NCI-H2196 treated with DMSO at 0.1 percent for 48 hours (cell line): Measurements from ENCODE around the gene S1PR2.
"Not testable (repeated sequence)": the region's sequence is repeated elsewhere in the genome, so short reads cannot be mapped to it uniquely, and the experiment has no call there.

Experiments
- DNase-seq: peaks from one replicate; lab custom pipeline; 2025; ENCODE audit not compliant: unreplicated experiment; lab: John Stamatoyannopoulos, UW

Gene S1PR2

DNA sequence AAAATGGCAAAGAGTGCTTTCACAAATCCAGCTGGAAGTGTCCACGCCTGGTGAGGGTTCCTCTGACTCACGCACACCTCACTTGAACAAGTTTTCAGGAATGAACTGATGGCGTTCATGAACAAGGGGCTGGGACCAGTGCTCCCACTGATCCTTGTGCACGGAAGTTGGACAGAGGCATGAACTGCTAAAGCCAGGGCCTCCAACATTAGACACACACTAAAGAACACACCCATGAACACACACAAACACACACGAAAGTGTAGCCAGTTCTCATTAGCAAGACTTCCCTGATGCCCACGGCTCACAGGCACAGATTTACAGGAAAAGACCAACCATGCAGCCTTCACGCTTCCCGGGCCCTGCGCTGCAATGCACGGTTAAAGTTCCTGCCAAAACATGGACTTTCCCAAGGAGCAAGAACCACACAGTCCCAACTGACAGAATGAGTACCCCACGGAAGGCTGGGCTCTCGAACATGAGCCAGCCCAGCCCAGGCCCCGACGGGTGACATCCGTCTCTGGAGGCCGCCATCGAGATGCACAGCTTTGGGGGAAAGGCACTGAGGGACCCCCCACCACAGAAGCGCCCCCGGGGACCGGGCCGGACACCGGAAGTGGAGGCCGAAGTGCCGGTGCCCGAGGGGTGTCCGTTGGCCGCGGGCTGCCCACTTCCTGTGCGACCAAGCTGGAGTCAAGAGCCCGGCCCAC, 37.2 kb downstream of the S1PR2 start:
- DNase-seq = no peak

- DNase-seq = no peak
These were observed 38.2 kb downstream of the S1PR2 start for GRCh38 chr19:10192922-10193321.

DNA sequence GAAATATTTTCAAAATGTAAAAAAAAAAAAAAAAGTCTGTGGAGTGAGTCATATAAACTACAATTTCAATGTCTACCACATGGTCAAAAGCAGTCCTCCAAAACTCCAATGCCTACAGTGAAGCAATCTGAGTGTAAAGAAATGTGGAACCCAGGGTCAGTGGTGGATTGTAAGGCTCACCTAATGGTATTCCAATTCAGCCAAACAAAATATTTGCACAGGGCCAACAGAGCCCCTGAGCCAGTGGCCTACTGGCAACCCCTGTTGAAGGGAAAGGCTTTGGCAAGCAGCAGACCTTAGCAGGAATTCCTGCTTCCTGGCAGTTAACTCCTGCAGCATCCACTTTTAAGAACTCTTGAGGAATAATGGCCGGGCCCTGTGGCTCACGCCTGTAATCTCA, 39.8 kb downstream of the S1PR2 start:
- no peak for DNase-seq

DNA sequence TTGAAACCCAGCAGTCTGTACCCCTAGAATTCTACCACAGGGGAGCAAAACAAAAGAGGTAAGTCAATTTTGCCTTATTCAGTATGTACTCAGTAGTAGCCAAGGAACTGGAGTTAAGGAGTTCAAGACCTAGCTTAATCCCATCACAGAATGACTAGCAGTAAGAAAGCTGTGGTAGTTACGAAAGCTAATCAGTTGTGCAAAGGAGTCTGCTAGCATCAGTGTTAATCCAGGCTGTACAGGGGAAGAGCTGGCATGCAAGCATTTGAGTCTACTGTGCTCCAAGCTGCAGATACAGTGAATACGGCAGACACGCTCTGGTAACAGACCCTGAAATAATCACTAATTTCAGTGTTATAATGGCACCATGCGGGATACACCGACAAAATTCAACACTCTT, 41.1 kb downstream of the S1PR2 start:
- no peak for DNase-seq

DNA sequence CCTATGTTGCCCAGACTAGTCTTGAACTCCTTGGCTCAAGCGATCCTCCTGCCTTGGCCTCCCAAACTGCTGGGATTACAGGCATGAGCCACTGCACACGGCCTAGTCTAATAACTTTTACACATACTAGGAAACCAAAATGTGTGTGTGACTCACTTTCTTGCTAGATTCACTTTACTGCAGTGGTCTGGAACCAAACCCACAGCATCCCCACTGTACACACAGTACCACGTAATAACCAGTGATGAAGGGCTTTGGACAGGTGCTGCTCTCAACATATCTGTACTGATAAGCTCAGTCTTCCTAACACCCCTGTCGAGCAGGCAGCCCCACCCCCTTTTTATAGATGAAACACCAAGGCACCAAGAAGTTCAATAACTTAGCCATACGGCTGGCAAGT, 41.5 kb downstream of the S1PR2 start:
- DNase-seq = no peak

- DNase-seq = no peak
These were observed 43.8 kb downstream of the S1PR2 start for GRCh38 chr19:10187315-10187714.

- no peak for DNase-seq
These were observed 46.5 kb downstream of the S1PR2 start for GRCh38 chr19:10184636-10185035.

DNA sequence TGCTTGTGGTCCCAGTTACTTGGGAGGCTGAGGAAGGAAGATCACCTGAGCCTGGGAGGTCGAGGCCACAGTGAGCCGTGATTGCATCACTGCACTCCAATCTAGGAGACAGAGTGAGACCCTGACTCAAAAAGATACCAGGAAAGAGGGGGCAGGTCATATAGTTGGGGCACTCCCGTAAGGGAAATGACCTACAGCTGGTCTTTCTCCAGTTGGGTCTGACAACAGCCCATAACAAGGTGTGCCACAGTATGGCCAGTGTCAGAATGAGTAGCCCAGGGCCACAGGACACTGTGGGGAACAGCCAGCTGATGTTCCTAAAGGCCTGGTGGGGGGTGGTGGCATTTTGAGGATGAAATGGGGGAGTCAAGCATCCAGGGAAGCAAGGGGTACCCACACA, 47.2 kb downstream of the S1PR2 start:
- DNase-seq = no peak

DNA sequence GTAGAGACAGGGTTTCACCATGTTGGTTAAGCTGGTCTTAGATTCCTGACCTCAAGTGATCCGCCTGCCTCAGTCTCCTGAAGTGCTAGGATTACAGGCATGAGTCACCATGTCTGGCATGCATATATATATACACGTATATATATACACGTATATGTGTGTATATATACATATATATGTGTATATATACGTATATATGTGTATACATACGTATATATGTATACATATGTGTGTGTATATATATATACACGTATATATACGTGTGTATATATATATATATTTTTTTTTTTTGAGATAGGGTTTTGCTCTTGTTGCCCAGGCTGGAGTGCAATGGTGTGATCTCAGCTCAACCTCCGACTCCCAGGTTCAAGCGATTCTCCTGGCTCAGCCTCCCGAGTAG, 48.3 kb downstream of the S1PR2 start:
- DNase-seq = no peak

DNA sequence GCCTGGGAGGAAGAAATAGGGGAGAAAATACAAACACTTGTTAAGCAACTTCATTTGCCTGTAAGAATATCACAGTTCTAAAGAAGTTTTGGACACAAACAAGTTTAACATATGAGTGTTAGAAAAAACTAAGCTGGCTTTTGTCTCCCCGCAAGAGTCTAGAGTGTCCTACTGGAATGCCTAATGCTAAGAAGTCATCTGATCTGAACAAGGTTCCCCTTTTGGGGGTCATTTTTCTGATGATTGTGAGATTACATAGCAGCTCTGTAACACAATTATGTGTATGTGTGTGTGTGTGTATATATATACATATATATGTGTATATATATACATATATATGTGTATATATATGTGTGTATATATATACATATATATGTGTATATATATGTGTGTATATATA, 49.1 kb downstream of the S1PR2 start:
- no peak for DNase-seq

DNA sequence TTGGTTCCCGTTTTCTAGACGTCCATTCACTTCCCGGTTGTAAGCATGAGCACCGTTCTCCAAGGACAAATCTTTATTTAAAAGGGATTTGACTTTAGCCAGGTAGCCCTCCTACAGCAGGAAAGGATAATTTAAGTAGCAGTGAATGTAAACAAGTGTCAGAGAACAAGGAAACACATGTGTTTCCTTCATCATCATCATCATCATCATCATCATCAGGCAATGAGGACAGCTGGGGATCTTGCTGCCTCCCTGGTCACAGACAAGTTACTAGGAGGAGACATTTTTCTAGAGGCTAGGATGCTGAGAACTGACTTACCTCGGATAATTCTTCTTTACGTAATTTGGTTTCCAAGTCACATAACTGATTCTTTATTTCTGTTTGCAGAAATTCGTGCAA, 50.7 kb downstream of the S1PR2 start:
- no peak for DNase-seq

GRCh38 chr19:10180024-10180423, 51.1 kb downstream of the S1PR2 start:
- DNase-seq = not testable (repeated sequence)

DNA sequence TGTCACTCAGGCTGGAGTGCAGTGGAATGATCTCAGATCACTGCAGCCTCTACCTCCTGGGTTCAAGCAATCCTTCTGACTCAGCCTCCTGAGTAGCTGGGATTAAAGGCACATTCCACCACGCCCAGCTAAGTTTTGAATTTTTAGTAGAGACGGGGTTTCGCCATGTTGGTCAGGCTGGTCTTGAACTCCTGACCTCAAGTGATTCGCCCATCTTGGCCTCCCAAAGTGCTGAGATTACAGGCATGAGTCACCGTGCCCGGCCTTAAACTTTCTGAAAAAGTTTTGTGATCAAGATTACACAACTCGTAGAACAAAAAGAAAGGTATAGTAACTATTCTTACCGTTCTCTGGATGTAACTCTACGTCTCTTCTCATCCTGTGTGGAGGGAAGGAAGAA, 57.6 kb downstream of the S1PR2 start:
- DNase-seq = no peak
